HG02678 (cell line): ENCODE results near the gene NUPR1.
"Not testable (repeated sequence)": the region's sequence is repeated elsewhere in the genome, so short reads cannot be mapped to it uniquely, and the experiment has no call there.

Experiments used
- ATAC-seq: cut with Tn5 transposase; IDR thresholded peaks from one replicate; pipeline ENCODE4 v1.9.1; 2021; ENCODE audit warnings: mild to moderate bottlenecking, moderate library complexity; ENCODE audit not compliant: unreplicated experiment

The NUPR1 gene

DNA sequence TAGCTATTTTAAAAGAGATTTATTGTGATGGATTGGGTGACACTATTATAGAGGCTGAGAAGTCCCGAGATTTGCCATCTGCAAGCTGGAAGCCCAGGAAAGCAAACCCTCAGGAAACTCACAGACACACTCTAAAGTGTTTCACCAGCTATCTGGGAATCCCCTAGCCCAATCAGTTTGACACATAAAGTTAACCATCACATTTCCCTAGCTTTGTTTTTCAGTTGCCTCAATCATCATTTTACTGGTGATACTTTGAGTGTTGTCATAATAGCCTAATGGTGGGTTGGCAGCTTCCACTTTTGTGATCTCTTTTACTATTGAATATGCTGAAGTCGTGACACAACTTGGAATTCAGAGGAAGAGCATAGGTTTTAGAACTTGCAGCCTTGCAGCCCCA, 16.8 kb upstream of the NUPR1 start:
- ATAC-seq: no peak

DNA sequence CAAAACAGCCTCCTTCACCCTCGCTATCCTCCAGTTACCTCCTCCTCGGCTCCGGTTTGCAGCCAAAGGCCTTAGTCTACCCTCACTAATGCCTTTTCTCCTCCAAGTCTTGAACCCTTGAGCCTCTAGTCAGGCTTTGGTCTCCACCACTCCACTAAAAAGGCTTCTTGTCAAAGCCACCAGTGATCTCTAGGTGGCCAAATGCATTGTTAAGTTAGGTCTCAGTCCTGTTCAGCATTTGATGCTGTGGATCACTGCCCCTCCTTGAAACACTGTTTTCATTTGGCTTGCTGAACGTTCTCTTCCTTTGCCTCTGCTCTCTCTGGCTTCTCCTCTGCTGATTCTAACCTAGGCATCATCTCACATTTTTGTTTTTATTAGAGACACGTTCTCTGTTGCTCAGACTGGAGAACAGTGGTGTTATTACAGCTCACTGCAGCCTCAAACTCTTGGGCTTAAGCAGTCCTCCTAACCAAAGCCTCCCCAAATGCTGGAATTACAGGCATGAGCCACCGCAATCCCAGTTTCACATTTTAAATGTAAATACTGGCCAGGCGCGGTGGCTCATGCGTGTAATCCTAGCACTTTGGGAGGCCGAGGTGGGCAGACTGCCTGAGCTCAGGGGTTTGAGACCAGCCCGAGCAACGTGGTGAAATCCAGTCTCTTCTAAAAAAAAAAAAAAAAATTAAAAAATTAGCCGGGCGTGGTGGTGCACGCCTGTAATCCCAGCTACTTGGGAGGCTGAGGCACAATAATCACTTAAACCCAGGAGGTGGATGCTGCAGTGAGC, 16.1 kb upstream of the NUPR1 start:
- ATAC-seq: no peak

DNA sequence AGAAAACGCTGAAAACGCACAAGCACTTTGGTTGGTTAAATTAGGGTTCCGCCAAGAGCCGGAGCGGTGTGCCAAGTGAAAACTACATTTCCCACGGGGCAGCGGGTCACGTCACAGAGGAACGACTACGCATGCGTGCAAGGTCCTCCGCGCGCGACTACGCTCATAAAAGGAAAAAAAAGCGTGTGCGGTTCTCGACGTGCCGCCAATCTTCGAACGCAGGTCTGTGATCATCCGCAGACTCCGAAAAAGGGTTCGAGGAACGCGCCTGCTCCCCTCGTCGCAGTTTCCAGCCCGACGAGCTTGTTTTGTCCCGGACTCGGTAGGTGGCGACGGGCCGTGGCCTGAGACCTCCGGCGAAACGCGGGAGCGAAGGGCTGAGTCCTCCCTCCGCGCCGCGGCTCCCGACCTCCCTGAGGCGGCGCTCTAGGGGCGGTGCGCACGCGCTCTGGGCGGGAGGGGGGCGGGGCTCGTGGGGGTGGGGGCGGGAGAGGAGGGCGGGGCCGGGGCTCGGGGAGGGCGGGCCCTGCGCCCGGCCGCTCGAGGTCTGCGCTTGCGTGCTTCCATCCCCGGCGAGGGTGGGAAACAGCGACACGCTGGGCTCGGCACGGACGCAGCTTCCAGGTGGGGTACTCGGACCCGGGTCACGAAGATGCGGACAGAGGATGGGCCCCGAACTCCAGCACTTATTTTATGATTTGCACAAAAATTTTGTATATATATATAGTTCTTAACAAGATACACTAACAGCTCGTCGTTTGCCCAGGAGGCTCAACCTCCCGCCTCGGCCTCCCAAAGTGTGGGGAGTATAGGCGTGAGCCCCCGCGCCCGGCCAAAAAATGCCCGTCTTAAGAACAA, 15.2 kb upstream of the NUPR1 start, which contains the start of gene SGF29:
Gene SGF29, plus strand, starts transcription at position 145 of the 858 bp plus-strand sequence. CDS start 27,150 bp downstream, outside the sequence.
- ATAC-seq: peak; percentile 83

DNA sequence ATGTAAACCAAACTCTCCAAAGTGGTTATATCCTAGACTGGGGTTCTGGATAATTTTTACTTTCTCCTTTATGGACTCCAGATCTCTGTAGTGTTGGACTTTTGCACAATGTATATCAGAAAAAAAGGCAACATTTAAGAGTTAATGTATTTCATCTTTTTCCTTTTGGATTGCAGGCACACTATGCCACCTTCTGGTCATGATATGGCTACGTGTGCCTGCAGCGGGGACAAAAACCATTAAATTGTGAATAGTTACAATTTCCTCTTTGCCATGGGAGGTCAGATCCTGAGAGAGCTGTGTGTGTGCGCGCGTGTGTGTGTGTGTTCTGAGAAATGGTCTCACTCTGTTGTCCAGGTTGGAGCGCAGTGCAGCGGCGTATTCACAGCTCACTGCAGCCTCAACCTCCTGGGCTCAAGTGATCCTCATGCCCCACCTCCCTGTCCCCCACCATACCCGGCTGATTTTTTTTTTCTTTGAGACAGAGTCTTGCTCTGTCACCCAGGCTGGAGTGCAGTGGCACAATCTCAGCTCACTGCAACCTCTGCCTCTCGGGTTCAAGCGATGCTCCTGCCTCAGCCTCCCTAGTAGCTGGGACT, 10.6 kb upstream of the NUPR1 start:
- no peak for ATAC-seq

DNA sequence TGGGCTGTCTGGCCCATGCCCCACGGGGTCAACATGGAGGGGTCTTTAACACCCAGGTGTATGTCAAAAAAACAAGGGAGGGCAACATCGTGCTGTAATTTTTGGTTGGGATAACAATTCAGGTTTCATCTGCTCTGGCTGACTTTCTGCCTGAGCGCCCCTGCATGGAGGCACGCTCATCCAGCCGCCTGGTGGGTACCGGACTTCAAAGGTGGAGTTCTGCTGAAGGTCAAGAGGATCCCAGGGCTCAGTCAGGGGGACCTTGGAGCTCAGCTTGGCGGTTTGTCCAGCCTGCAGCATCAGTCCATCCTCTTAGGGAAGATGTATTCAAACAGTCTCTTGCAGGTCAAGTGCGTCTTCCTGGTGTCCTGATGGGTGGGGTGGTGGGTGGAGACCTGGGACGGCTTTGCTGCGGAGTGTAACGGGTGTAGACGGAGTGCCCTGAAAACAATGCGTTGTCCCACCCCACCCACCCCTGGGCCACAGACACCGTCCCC, 9.6 kb upstream of the NUPR1 start:
- no peak for ATAC-seq

DNA sequence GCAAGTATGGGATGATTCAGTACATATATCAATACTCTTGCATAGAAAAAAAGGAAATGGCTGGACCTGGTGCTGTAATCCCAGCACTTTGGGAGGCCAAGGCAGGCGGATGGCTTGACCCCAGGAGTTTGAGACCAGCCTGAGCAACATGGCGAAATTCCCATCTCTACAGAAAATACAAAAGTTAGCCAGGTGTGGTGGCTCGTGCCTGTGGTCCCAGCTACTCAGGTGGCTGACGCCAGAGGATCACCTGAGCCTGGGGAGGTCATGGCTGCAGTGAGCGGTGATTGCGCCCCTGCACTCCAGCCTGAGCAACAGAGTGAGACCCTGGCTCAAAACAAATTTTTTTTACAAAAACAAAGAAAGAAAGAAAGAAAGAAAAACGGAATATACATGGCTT, 7.9 kb upstream of the NUPR1 start:
- no peak for ATAC-seq

DNA sequence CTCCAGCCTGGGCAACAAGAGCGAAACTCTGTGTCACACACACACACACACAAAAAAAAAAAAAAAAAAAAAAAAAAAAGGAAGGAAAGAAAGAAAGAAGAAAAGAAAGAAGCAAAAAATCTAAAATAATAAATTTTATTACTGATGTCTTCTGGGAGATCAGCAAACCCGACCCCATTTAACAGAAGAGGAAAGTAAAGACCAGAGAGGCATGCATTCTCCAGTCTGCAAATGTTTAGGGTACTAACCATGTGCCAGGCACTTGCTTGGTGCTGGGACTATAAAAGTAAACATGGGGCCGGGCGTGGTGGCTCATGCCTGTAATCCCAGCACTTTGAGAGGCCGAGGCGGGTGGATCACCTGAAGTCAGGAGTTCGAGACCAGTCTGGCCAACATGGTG, 7.2 kb upstream of the NUPR1 start:
- ATAC-seq: not testable (repeated sequence)

DNA sequence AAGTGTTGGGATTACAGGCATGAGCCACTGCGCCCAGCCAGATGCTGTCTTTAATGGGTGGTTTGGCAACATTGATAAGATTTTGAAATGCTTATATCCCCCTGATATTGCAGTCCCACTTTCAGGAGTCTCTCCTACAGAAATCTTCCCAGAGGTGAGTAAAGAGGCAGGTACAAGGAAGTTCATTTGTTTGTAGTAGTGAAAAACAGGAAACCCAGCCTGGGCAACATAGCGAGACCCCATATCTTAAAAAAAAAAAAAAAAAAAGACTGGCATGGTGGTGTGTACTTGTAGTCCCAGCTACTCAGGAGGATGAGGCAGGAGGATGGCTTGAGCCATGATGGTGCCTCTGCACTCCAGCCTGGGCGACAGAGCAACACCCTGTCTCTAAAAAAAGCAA, 6.2 kb upstream of the NUPR1 start:
- ATAC-seq: no peak

DNA sequence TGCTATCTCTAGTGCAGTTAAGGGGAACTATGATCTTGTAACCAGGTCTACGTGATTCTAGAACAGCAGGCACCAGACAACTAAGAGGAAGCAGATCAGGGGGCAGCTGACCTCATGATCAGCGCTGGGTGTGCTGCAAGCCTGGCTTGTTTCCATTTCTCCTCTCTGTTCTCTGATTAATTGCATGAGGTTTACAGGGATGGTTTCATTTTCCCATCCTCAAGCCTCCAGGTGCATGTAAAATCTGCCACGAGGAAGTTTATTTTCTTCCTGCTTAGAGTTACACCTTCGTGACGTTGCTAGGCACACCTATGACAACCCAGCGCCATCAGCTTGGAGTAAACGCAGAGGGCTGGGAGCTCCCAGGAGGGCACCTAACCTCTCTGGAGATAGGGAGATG, 4.3 kb upstream of the NUPR1 start:
- no peak for ATAC-seq

DNA sequence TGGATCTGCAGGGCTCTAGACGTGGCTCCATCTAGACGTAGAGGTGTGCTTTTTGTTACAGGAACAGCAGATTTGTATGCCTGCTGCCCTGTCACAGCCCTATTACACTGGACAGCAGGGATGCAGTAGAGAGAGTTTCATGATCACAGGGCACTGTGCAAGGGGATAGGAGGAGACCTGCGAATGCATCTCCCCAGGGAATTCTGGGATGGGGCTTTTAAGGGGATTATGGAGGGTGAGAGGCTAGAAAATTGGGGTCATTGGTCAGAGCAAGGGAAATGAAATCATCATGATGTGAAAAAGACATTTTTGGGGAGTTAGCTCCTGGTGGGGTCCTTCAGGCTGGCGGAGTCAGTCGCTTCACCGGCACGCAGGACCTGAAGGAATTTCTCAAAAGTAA, 3.9 kb upstream of the NUPR1 start:
- no peak for ATAC-seq

DNA sequence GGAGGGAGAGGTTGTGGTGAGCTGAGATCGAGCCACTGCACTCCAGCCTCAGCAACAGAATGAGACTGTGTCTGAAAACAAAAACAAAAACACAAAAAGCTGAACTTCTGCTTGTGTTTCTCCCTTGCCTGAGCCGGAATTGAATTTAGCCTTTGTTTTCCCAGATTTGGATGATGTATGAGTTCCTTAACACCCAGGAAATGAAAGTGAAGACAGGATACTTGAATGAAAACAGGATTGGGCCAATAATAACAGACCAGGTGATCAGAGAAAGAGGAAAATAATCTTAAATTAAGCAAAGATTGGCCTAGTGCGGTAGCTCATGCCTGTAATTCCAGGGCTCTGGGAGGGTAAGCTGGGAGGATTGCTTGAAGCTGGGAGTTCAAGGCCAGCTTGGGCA, 1.6 kb upstream of the NUPR1 start:
- ATAC-seq: no peak

DNA sequence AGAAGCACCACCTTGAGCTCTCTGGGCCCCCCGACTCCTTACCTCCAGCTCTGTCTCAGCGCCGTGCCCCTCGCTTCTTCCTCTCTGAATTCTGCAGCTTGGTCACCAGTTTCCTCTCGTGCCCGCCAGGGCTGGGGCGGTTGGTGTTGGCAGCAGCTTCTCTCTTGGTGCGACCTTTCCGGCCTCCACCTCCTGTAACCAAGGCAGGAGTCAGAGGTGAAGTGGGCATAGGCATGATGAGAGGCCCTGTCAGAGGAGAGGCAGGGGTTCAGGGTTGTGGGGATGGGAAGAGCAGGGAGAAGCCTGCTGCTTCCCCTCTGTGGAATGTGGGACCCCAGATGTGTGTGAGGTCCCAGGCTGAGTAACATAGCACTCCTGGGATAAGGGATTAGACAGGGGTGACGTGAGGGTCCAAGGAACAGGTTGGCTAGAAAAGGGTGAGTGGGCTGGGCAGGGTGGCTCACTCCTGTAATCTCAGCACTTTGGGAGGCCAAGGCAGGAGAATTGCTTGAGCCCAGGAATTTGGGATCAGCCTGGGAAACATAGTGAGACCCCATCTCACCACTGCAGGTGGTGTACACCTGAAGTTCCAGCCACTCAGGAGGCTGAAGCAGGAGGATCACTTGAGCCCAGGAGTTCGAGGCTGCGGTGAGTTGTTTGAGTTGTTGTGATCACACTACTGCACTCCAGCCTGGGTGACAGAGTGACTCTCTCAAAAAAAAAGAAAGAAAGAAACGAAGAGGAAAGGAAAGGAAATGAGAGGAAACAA, 626 bp downstream of the NUPR1 start:
- ATAC-seq: no peak

DNA sequence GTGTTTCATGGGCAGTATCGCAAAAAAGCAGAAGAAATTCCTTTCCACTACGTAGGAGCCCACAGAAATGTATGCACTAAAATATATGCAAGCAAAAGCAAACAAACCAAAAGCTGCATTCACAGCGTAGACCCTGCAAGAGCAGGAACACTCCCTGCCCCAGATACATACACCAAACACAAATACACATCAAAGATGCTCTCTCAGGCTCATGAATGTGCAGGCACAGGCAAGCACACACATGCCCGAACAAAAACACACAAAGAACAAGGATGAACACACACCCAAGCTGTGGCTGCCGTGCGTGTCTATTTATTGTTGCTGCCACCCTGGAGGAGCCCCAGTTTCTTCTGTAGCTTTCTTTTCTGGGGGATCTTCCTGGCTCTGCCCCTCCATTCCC, 1.7 kb downstream of the NUPR1 start:
- no peak for ATAC-seq

DNA sequence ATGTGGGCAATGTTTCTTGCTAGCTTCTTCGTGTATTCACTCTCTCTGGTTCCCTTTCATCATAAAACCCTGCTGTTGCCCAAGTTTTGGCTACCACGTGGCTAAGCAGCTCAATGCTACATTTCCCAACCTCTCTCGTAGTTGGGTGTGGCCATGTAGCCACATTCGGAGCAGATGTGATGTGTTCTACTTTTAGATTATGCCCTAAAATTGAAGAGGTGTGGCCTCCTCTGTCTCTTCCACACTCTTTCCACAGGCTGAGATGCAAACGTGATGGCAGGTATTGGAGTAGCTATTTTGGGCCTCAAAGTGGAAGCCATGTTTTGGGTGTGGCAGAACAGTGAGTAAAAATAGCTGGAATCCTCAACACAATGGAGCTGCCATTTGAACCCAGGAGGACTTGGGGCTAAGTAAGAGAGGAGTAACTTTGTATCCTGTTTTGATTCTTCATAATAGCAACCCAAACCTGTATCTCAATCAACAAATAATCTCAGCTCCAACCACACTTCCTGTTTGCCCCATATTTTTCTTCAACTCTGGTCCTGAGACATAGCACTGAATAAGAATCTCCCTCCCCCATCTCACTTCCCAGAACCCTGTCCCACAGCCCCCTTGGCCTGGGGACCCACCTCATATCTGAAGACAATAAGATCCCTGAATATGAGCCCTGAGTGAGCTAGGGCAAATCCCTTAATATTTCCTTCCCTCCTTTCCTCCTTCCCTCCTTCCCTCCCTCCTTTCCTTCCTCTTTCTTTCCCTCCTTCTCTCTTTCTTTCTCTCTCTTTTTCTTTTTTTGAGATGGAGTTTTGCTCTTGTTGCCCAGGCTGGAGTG, 4.0 kb downstream of the NUPR1 start:
- ATAC-seq: no peak

DNA sequence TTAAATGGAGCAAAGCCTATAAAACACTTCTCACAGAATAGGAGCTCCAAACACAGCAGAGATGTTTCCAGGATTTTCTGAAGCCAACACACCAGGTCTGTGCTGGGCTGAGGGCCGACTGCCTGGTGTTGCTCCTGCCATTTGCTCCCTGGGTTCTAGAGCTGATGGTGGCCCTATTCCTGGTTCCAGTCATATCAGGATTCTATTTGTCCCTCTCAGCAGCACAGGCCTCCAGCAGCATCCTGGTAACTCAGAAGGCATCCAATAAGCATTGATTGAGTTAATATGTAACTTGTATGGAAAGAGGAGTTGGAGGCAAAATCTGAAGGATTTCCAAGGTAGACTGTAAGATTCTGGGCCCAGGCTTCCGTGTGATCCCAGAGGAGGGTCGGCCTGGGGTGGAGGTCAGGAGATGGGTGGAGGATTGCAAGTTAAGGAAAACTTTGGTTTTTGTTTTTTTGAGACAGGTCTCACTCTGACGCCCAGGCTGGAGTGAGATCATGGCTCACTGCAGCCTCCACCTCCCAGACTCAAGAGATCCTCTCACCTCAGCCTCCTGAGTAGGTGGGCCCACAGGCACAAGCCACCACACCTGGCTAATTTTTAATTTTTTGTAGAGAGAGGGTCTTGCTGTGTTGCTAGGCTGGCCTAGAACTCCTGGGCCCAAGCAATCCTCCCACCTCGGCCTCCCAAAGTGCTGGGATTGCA, 5.7 kb downstream of the NUPR1 start:
- ATAC-seq: no peak

DNA sequence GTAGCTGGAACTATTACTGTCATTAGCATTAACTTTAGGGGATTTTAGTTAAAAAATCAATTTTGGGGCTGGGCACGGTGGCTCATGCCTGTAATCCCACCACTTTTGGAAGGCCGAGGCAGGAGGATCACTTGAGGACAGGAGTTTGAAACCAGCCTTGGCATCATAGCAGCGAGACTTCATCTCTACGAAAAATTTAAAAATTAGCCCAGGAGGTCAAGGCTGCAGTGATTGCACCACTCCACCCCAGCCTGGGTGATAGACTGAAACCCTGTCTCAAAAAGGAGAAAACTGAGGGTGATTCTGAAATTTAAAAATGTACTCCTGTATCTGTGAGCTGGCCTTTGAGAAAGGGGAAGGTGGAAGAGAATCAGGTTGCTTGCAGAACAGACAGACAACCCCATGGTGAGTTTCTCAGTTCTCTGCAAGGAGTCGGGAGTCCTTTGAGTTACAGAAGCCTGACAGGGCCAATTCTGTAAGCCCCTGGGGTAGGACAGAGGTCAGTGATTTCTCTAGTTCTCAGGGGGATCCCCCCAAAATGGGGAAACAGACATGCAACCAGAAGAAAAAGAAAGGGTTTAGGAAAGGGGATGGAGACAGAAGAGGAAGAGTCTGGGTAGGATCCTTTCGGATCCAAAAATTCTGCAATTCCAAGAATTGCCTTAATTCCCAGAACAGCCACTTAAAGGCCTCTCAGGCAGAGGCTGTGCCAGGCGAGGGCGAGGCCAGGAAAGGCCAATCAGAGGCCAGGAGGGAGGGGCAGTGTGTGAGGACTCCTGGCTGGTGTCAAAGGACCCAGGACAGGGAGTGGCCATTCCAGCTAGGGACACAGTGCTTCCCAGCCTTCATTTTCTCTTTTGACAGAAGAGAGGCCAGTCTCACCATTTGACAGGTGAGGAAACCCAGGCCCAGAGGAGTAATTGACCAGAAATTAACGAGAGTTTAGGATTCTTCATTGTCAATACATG, 6.7 kb downstream of the NUPR1 start:
- ATAC-seq: no peak

DNA sequence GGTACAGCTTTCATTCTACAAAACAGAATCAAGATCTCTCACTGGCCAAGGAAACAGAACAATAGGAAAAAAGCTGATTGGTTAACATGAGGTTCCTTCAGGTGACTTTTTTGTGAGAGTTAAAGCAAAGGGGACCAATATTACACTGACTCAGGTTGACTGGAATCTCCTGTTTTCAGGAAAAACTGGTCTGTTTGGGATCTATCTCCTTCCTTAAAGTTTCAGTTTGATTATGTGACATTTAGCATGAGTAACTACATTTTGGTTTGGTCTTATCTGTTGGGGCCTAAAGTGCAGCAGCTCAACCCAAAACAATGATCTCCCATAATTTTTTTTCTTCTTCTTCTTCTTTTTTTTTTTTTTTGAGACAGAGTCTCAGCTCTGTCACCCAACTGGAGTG, 9.7 kb downstream of the NUPR1 start:
- no peak for ATAC-seq

DNA sequence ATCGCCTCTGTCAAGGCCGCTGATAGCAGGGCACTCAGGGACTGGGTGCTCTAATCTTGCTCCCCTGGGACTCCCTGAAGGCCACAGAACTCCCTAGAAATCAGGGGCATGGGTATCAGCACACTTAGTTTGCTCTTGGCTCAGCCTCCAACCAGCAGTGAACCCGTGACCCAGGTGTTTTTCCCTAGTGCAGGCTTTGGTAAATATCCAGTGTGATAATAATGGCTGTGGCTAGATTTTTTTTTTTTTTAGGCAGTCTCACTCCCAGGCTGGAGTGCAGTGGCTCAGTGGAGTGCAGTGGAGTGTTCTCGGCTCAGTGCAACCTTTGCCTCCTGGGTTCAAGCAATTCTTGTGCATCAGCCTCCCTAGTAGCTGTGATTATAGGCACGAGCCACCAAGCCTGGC, 10.3 kb downstream of the NUPR1 start:
- no peak for ATAC-seq
